Measurements from ENCODE around the gene HEY2. TPM values are rescaled to one million over a fixed set of nuclear protein-coding genes. Genes with fewer than 3 reads are reported as not detected.
"Not testable (repeated sequence)": the region's sequence is repeated elsewhere in the genome, so short reads cannot be mapped to it uniquely, and the experiment has no call there.

Gene HEY2
- polyA plus RNA-seq, 4 donors, result 7.0 to 8.8 (median 8.2) TPM

GRCh38 chr6:125764121-125764671 lies 14.8 kb downstream of the HEY2 start:
- DNase-seq (ENCODE audit: low read depth in 4 of 4, low spot score in 3 of 4), result no peak

GRCh38 chr6:125765944-125766343 lies 16.5 kb downstream of the HEY2 start:
- DNase-seq (ENCODE audit: low read depth in 4 of 4, low spot score in 3 of 4), result no peak

DNA sequence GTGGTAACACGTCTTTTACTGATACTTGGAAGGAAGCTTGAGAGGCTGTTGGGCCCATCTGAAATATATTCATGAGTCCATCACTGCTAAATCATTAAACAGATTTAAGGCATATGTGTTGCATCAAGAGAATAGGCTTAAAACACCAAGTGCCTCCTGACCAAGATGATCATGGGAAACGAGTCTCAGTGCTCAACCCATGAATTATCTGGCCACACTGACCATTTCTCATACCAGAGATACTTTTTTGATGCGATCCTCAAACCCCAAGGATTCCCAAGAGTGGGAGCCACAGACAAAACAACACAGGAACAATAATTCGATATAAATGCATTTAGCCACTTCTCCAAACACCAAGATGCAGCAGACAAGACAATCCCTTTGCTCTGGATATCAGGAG lies 17.2 kb downstream of the HEY2 start:
- no peak for DNase-seq (ENCODE audit: low read depth in 4 of 4, low spot score in 3 of 4)

DNA sequence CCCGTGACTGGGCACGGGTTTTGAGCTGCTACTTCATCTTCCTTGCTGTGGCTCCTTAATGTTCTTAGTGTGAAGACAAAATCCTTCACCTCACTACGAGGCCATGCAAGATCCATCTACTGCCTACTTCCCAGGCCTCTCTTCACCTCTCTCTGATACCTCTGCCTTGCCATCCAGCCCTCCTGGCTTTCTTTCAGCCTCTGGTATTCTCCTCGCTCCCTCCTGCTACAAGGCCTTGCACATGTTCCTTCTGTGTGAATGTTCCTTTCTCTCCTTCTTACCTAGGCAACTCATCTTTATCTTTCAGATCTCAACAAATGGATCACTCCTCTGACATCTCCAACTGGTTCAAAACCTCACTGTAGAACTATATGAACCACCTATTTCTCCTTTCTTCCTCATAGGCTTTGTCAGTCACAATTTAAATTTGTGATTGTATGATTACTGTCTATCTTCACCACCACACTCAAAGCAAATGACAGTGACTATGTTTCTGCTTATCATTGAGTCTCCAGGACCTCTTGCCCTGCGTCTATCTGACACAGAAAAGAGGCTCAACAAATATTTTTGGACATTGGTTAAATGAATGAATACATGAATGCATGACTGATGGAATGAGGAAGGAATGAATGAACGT lies 19.8 kb downstream of the HEY2 start:
- DNase-seq (ENCODE audit: low read depth in 4 of 4, low spot score in 3 of 4), result no peak

GRCh38 chr6:125773387-125774341 lies 24.2 kb downstream of the HEY2 start:
- no peak for DNase-seq (ENCODE audit: low read depth in 4 of 4, low spot score in 3 of 4)

DNA sequence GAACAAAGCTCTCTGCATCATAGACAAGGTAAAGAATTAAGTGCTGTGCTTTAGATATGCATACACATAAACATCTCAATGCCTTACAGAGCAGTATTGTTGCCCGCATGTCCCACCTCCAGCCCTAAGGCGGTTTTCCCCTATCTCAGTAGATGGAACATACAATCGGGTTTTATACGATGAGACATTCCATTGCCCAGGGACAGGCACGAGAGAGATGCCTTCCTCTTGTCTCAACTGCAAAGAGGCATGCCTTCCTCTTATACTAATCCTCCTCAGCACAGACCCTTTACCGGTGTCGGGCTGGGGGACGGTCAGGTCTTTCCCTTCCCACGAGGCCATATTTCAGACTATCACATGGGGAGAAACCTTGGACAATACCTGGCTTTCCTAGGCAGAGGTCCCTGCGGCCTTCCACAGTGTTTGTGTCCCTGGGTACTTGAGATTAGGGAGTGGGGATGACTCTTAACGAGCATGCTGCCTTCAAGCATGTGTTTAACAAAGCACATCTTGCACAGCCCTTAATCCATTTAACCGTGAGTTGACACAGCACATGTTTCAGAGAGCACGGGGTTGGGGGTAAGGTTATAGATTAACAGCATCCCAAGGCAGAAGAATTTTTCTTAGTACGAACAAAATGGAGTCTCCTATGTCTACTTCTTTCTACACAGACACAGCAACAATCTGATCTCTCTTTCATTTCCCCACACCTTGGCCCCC lies 26.8 kb downstream of the HEY2 start:
- DNase-seq (ENCODE audit: low read depth in 4 of 4, low spot score in 3 of 4), result not testable (repeated sequence)

- DNase-seq (ENCODE audit: low read depth in 4 of 4, low spot score in 3 of 4), result peak; percentile 86 to 92 (median 90)
Observed at GRCh38 chr6:125779924-125780539, 30.6 kb downstream of the HEY2 start.

DNA sequence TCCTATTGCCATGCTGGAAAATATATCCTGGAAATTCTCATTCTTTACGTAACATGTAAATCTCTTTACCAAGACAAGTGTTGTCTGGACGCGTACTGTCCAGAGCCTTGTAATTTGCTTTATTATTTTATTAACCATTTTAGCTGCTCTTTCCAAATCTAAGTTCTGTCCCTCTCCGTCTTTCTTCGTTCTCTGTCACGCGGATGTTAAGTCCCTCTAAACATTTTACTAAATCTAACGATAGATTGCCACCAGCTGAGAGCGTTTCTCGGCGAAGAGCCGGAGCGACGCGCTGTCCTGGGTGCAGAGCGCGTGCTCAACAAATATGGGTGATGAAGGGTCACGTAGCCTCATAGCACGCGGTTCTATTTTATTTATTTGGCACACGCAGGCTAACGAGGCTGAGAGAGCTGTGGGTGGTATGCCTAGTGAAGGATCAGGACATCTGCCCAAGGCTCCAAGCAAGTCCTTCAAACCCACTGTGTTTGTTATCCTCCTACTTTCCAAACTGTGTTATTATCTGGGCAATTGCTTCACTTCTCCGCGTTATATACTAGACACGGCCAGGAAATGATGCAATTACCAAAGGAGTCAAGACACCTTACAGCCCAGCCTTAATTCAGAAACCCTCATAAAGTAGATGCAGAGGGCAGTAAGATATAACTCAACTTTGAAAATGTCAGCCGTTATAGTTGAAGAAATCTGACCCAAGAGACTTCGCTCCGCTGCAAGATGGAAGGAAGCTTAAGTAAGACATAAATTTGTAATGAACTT lies 31.3 kb downstream of the HEY2 start:
- DNase-seq (ENCODE audit: low read depth in 4 of 4, low spot score in 3 of 4), result peak; percentile 36 to 69 (median 45)

GRCh38 chr6:125781314-125781868 lies 32.0 kb downstream of the HEY2 start:
- DNase-seq (ENCODE audit: low read depth in 4 of 4, low spot score in 3 of 4), result peak in 2 of 4 donors; percentile 30 to 31

GRCh38 chr6:125784365-125784764 lies 34.9 kb downstream of the HEY2 start:
- DNase-seq (ENCODE audit: low read depth in 4 of 4, low spot score in 3 of 4), result no peak

DNA sequence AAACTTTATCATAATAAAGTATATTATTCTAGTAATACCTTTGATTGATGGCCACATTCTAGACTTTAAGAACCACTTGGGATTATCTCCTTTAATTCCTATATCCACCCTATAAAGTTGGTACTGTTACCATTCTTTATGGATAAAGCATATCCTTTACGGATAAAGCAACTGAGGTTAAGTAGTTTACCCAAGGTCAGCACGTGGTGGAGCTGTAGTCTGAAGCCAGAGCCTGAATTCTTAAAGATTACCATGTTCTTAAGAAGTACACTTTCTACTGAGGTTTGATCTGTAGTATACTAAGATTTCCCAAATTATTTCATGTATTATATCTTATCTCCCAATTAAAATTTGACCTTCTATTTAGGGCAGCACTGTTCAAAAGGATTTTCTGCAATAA lies 38.4 kb downstream of the HEY2 start:
- no peak for DNase-seq (ENCODE audit: low read depth in 4 of 4, low spot score in 3 of 4)

DNA sequence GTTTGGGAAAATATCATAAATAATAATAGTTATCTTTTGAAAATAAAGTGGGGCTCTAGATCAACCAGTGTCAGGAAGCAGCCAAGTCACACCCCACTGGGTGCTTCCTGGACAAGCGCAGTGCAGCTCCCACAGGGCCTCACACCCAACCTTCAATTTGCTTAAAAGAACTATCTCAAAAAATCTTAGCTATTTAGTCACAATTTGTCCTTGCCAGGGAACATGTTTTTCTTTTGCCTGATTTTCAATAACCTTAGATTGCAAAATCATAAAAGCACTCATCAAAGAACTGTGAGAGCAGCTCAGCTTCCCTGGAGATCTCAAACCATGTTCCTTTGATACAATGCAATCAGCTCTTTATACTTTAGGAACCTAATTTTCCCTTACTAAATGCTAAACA lies 39.7 kb downstream of the HEY2 start:
- no peak for DNase-seq (ENCODE audit: low read depth in 4 of 4, low spot score in 3 of 4)

DNA sequence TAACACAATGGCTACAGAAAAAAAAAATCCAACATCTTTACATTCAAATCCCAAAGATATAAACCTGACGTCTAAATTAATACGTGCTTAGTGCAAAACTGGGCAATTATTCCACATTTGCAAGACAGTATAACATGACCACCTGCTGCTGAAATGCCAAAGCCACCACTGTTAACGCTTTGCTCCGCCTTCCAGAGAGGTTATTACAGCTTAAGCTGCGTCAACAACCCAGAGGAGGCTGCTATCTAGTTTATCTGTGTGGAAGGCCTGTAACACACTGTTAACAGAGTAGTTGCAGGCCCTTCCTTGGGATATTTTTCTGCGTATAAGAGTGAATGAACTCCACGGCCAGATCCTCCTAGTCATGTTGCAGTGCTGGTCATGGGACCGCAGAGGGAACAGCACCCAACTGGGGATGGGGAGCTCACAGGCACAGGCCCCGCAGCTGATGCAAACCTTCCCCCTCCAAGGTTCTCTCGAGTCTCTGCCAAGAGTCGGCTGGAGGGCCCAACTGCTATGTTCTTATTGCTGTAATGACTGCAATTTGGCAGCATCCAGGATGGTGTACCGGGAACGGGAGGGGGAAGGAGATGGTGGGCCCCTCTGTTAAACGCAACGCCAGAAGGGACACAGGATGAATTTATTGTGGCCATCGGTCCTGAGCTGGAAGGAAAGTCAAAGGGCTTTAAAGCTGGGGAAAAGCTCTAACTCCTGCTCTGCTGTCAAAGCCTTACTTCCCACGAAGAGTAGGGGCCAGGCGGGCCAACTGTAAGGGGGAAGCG lies 40.3 kb downstream of the HEY2 start:
- DNase-seq (ENCODE audit: low read depth in 4 of 4, low spot score in 3 of 4), result peak; percentile 31 to 38 (median 34)

GRCh38 chr6:125790358-125791150 lies 41.1 kb downstream of the HEY2 start, which contains the start of gene NCOA7:
TSS of gene NCOA7 (plus strand) at chr6:125790960. CDS start at chr6:125815355, 24,395 bp downstream.
- peak; percentile 63 to 73 (median 70) for DNase-seq (ENCODE audit: low read depth in 4 of 4, low spot score in 3 of 4)

DNA sequence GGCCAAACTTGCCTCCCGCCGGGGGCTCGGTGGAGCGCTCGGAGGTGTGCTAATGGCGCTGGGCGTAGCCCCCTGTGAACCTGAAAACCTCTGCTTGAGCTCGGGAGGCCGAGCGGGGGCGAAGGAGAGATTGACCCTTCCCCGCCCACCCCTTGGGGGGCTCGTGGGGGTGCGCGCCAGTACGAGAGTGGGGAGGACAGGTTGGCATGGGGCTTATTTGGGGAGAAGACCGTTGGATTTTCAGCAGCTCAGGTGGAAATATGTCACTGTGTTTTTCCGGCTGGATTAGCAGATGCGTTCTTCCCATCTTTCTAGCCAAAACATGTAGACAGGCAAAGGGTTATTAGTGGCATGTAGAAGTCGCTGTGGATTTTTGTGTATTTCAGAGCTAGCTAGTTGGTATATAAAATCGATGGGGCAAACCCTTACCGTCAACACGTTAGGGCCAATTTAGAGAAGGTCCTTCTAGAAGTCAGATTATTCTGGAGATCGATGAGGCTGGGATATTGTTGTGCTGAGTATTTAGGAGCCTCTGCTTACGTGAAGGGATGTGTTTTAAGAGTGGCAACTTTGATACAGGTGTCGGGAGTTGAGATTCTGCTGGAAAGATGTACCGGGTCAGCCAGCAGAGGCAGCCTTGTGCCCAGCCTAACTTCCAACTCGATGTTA lies 41.9 kb downstream of the HEY2 start:
- DNase-seq (ENCODE audit: low read depth in 4 of 4, low spot score in 3 of 4), result peak in 2 of 4 donors; percentile 29 to 49

DNA sequence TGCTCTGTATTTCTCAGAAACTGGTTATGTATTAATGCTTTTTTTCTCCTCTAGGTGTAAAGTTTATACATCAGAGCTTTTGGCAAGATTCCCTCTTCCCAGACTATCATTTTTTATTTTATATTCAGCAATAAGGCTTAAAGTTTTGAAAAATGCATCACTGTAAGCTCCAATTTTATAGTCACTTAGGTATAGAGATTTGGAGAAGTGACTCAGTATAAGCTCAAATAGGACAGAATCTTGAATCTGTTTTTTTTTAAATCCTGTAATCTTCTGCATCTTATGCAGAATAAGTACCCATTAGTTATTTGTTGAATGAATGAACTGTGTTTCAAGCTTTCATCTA lies 42.4 kb downstream of the HEY2 start:
- no peak for DNase-seq (ENCODE audit: low read depth in 4 of 4, low spot score in 3 of 4)

DNA sequence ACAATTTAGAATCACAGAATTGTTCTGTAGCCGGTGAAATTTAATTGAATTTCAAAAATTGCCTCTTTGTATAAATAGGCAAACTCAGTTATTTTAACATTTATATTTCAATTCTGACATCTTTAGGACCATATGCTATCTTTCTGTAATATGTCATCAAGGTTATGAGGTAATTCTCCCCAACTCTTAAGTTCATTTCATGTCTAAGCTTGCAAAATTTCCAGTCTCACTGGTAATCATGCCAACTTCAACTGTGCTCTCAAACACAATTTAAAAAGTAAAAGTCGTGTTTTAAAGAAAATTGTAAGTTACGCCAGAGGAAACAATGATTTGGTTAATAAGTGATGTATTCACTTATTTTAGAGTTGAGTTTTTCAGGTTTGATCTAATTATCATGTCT lies 42.7 kb downstream of the HEY2 start:
- no peak for DNase-seq (ENCODE audit: low read depth in 4 of 4, low spot score in 3 of 4)

Data from right renal pelvis (tissue), 4 donors.